Stimulated activated CD4-positive, alpha-beta T cell treated with anti-CD3 and anti-CD28 coated beads, Interleukin-4, amount 100 ng/mL, for 48 hours (primary cell): ENCODE measurements around the gene WNT1.

Experiments used
- DNase-seq, 2 donors: peaks; one replicate each; pipeline ENCODE4 v3.0.0-alpha.2; 2020; ENCODE audit warnings: low read depth in 2 of 2

Gene WNT1

DNA sequence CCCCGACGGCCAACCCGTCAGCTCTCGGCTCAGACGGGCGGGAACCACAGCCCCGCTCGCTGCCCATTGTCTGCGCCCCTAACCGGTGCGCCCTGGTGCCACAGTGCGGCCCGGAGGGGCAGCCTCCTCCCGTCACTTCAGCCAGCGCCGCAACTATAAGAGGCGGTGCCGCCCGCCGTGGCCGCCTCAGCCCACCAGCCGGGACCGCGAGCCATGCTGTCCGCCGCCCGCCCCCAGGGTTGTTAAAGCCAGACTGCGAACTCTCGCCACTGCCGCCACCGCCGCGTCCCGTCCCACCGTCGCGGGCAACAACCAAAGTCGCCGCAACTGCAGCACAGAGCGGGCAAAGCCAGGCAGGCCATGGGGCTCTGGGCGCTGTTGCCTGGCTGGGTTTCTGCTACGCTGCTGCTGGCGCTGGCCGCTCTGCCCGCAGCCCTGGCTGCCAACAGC lies at the start of gene WNT1:
Gene WNT1 (plus strand): TSS at position 32 of the 450 bp plus-strand sequence. CDS start 329 bp downstream, at position 361.
- no peak for DNase-seq

DNA sequence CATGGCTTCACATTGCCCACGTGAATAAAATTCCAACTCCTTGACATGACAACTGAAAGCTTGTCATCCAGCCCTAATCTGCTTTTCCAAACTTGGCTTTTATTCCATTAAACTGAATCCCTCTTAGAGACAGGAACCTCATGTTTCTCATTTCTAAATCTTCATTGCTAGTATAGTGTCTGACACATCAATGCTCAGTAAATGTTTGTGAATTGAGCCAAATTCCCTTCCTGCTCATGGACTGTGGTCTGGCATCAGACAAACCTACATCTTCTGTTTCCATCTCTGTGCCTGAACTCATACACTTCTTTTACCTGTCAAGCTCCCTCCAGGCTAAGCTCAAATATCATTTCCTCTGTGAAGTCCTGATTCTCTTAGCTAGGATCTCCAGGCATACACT lies 48.6 kb upstream of the WNT1 start:
- no peak for DNase-seq

DNA sequence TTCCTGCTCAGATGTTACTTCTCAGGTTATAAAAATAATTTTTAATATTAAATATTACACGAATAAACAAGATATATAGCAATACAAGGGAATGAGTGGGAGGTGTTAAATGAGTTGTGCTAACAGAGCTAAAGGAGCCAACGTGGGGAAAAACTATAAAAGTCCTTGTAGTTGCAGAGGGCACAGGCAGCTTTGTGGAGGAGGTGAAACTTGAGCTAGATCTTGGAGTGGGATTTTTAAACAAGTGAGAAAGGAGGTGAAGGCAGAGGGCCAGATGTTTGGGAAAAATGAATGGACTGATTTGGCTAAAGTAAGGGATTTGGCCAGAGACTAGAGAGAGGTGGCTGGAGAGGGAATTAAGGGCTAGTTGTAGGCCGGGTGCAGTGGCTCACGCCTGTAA lies 47.6 kb upstream of the WNT1 start:
- DNase-seq, result no peak

DNA sequence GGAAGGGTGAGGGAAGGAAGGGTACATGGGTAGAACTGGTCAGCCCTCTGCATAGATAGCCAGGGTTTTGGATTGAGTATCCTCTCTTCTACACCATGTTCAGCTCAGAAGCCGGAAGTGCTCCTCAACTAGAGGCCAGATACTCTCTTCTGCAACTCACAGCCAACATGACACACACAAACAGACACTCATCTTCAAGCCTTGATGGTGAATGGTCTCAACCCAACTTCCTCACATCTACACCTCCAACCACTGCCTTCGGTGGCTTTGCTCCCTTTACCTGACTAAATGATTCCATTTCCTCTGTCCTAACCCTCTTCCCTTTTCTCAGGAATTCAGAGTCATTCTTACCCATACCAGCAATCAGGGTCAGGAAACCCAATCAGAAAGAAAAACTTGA lies 45.2 kb upstream of the WNT1 start:
- no peak for DNase-seq

DNA sequence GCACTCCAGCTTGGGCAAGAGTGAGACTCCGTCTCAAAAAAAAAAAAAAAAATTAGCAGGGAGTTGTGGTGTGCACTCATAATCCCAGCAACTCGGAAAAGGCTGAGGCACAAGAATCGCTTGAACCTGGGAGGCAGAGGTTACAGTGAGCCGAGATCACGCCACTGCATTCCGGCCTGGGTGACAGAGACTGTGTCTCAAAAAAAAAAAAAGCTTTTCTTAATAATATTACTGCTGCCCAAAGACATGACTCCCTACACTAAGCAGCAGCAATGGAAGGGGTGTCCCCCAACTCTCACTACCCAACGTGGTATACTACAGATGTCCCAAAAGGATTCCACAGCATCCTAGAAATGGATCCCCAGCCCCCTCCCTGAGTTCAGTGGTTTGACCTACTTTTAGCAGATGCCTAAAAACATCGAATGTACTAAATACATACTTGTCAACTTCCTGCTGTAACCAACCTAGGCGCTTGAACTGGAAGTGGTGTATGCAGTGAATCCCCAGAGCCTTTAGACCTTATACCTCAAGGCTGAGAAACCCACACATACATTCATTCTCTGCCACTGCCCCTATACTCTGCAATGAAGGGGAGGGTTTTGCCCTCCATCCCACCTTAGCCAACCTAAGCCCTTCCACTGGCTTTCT lies 44.3 kb upstream of the WNT1 start:
- no peak for DNase-seq

DNA sequence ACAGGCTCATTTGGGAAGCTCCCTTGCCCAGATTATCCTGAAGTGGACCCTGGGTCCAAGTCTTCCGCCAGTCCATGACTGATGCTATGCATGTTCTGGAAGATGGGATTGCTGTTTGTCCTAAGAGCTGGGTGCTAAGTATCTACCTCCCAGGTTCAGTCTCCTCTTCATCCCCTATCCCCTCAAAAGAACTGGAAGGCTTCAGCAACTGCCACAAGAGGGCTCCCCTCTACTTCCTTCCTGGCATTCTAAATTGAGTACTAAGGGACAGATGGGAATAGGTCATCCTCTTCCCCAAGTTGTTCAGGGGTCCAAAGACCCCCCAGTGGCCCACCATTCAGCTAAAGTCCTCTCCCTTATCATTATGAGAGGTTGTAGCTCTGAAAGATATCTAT lies 43.8 kb upstream of the WNT1 start:
- no peak for DNase-seq

DNA sequence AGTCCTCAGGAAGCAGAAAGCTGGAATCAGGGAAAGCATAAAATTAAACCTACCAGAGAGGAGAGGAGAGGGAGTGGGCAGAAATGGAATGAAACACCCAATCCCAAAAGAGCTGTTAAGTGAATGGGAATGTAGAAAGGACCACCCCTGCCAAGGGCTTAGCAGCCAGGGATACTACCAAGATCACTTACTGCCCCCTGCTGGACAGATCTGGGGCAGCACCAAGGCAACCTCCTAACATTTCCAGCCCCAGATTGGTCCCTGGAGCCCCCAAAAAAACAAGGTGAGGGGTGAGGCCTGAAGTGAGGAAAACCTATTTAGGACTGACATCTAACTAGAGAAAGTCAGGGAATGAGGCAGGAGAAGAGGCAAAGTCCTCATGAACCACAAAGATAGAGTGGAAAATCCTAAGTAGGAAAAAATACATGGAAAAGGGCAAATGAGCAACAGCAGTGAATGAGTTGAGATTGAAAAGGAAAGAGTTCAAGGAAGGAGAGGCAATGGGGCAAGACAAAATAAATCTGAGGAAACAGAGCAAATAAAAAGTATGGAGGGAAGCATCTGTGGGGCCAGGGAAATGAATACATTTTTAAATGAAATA lies 41.6 kb upstream of the WNT1 start:
- DNase-seq, result peak; percentile 73 to 86

DNA sequence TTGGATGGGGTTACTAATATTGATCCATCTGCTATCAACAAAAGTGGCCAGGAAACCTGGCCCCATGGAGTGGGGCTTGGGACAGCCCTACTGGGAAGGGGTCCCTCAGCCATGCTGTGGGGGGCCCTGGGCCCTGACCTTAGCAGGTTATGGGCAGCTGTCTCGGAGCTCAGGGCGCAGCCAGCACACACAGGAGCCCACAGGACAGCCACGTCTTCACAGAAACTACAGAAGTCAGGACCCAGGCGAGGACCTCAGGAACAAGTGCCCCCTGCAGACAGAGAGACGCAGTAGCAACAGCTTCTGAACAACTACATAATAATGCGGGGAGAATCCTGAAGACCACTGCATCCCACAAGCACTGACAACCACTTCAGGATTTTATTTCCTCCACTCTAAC lies 41.0 kb upstream of the WNT1 start:
- no peak for DNase-seq

DNA sequence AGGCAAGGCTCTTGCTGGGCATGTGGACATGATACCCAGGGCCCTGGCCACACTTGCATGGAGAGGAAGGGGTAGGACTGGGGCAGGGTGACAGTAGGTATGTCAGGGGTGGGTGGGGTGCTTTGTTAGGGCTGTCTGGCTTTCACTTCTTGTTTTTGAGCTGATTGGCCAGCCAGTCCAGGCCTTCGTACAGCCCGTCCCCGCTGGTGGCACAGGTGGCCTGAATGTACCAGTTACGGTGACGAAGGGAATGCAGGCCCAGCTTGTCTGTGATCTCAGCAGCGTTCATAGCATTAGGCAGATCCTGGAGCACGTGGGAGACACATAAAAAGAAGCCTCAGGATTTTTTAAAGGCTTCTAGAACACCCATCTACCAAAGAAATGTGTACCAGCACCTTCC lies 39.3 kb upstream of the WNT1 start:
- no peak for DNase-seq

DNA sequence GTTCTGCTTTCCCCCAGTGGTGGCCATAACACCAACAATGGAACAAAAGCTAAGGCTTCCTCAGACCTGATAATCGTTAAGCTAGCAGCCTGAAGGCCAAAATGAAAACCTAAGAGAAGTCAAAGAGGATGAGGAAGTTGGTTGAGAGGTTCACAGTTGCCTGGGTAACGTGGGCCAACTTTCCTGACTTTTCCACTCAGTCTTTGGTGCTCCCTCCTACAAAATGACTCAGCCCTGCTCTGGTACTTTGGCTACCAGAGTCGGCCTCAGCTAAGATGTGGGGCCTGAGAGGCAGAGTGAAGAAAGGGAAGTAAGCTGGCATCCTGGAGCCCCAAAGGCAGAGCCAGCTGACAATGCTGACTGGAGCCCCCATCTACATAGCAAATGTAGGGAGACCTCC lies 37.9 kb upstream of the WNT1 start:
- DNase-seq, result no peak

DNA sequence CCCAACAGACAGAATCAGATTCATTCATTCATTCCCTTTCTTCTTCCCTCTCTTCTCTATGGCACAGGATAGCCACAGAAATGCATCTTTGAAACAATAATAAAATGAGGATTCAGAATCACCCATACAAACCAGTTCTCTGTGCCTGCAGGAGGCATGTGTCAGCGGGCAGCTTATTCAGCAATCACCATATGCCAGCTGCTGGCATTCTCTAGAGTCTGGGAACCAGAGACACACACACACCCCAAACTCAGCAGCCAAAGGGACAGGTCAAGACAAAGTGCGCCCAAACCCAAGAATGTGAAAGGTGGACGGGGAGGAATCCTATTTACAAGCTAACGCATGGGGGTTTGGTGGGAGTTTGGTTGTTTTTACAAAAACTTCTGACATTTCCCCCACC lies 34.9 kb upstream of the WNT1 start:
- no peak for DNase-seq

DNA sequence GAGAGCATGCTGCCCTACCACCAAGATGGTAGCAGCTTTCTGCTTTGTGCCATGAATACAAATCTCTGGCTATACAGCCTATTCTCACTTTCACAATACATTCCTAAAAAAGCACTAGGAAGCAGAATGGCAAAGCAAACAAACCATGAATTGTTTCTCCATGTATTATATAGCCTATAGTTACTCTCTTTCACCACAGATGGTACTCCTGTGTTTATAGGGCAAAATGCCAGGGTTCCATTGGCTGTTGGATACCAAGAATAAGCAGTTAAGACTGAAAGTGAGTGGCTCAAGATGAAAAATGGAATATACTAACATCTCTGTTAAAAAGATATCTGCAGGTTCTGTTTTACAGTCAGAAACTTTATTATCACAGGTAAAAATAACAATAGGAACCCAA lies 31.9 kb upstream of the WNT1 start:
- no peak for DNase-seq

DNA sequence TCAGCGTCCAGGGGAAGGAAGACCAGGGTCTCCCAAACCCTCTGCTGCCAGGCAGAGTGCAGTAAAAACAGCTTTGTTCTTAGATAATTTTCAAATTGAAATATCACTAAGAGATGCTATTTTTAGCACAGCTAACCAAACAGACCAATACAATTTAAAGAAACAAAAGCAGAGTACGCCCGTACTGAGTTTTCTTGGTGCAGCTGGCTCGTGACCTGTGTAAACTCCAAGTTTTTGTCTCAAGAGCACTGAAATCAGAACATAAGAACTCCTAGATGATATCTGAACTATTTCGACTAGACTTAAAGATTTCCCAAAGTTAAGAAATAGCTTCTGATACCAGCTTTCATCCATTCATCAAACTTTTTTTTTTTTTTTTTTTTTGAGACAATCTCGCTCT lies 31.2 kb upstream of the WNT1 start:
- no peak for DNase-seq

DNA sequence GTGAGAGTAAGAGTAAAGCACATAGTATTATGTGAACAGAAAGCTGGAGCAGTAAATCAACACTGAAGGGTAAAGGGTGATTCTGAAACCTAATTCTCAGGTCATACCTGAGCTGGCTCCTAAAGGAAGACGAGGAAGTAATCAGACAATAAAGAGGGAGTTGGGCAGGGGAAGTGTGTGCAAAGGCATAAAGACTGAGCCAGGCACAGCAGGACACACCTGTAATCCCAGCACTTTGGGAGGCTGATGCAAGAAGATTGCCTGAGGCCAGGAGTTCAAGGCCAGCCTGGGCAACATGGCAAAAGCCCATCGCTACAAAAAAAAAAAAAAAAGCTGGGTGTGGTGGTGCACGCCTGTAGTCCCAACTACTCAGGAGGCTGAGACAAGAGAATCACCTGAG lies 30.4 kb upstream of the WNT1 start:
- DNase-seq, result no peak

DNA sequence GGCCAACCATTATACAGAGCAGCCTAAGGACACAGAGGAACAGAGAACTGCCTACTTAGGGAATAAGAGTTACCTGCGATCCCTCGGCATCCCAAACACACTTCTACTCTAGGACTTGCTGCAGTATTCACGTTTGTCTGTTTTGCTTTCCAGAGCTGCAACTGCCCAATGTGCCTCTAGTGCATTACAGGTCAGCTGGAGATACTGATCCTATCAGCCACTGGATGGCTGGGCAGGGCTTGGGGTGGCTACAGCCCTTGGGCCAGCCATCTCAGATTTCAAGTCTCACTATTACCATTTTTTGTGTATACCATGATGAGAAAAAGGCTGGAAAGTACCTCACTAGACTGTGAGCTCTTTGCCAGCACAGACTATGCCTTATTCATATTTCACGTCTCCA lies 25.4 kb upstream of the WNT1 start:
- DNase-seq, result no peak

DNA sequence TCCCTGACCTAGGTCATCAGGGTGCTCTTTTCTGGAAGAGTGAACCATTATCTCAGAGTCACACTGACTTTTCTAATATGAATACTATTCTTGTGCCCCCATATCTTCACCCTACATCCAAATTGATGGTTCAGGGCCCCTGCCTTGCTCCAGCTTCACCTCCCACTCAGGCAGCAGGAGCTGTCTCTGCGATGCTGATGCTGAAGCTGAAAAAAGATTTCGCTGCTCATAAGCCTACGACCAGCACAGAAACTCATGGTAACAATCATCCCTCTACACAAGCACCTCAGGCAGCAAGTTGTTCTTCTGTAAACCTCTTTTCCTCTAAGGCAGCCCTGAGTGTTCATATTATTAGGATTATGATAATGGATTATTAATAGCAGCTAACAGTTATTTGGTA lies 24.1 kb upstream of the WNT1 start:
- DNase-seq, result no peak

DNA sequence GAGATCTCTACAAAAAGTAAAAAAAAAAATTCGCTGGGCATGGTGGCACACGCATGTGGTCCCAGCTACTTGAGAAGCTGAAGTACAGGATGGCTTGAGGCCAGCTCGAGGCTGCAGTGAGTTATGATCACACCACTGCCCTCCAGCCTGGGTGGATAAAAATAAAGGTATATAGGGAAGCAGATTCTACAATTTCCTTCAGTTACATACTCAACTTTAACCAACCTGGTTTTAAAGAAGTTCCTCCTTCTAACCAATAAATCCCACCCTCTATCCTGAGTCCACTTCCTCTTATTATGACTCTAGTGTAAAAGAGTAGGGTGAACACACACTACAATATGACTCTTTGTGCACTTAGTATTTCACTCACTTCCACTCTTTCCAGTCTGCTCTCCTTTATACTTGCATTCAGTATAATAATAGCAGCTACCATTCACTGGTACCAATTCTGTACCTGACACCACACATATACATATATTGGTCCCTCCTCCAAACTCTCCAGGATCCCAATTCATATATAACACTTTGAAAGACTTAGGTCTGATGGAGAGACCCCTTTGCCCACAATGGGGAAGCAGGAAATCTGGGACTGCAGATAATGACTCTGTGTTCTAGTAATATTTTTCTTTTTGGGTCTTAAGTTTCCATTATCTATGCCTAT lies 23.2 kb upstream of the WNT1 start:
- DNase-seq, result no peak

DNA sequence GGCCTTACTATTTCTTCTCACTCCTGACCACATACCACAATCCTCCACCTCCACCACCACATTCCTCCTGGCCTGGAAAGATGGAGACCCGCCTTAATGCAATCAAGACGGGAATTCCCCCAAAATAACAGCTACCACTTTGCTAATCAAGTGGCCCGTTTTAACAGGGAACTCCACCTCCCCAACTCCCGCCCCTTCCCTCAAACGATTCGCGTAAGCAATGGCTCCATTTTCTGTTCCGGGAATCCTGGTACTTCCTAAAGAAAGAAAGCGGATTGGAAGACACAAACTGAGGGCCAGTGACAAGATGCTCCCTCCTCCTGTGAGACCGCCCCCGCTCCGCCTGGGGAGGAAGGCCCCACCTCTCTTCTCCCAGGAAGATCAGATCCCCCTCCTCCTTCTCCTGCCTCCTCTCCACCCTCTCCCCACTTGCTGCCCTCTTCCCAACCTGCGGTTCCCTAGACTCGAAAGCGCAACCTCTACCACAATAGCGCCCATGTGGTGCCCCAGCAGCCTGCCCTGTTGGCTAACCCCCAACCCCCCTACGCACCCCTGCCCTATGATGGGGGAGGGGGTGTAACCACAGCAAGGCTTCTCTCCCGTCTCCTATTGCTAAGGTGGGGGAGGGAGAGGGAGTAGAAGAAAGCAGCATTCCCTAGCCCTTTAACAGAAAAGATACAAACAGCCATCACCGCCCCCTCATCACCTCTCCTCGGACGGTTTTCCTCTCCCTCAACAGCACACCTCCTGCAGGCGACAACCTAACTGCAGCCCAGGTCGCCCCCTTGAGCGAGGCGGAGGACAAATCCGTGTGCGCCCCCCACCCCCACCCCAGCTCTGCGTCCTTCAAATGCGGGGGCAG lies 21.6 kb upstream of the WNT1 start:
- DNase-seq, result no peak

DNA sequence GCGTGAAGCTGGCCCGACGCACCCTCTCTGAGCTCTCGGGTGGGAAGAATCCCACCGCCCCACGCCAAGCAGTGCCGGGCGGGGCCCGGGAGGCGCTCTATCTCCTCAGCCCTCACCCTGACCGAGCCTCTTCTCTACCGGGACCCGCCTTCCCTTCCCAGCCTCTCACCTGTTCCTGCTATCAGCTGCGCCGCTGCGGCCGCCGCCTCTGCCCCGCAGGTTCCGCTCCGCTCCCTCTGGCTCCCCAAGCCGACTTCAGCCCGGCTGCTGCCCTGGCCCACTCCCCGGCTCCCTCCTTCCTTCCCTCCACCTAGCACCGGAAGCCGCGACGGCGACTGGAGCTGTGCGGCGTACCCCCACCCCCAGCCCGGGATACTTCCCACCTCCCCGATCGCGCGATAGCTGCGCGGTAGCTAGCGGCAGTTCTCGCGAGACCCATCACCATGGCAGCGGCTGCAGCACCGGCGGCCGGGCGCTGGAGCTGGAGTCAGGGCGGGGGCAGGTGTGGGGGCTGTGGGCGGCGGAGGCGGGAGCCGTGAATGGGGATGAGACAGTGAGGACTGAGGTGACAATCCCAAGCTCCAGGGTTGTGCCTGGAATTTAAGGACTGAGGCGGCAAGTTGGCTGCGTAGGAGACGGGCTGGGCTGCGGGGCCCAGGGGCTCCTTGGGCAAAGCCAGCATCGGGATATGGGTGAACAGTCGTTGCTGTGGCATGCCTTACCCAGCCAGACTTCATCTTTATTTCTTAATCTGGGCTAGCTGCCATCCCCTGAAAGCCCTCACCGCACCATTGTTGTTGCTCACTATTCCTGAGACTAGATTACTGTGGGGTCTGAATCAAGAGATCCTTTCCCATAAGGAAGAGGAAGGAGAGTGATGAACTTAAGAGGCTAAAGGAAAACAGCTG lies 20.7 kb upstream of the WNT1 start, which contains the start of gene ARF3:
Gene ARF3 (minus strand): TSS at position 347 of the 908 bp plus-strand sequence. CDS start 16,392 bp downstream, outside the sequence.
- peak; percentile 87 to 91 for DNase-seq

DNA sequence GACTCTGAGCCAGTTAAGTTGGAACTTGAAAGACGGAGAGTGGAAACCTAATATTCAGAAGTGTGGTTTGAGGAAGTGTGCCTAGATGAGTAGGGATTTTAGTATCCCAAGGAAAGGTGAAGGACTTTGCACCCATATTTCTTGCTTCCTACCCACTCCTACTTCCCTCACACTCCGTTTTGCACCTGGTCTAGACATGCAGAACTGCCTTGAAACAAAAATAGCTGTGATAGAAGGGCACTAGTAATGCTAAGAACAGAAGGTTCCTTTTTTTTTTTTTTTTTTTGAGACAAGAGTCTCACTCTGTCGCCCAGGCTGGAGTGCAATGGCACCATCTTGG lies 20.1 kb upstream of the WNT1 start:
- no peak for DNase-seq

DNA sequence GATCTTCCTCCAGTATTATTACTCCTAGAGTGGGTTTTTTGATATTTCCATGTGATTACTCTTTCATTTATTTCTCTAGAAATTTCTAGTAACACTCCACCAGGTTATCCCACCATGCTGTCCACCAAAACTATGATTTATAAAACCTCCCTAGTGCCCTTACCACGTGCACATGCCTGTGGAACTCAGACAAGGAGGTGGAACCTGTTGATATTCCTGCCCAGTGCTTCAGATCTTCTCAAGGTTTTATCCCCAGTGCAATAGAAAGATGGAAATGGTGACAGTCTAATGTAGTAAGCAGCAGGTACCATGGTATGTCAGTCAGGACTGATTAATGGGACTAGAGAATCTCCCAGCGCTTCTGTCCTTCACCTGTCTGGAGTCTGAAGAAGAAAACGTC lies 17.3 kb upstream of the WNT1 start:
- no peak for DNase-seq
